HG03064 (cell line): ENCODE data around the gene NWD2.
"Not testable (repeated sequence)": the region's sequence is repeated elsewhere in the genome, so short reads cannot be mapped to it uniquely, and the experiment has no call there.

Source experiments
- ATAC-seq: cut with Tn5 transposase; IDR thresholded peaks from one replicate; pipeline ENCODE4 v1.9.1; 2021; ENCODE audit warnings: low read depth; ENCODE audit not compliant: unreplicated experiment

The NWD2 gene

DNA sequence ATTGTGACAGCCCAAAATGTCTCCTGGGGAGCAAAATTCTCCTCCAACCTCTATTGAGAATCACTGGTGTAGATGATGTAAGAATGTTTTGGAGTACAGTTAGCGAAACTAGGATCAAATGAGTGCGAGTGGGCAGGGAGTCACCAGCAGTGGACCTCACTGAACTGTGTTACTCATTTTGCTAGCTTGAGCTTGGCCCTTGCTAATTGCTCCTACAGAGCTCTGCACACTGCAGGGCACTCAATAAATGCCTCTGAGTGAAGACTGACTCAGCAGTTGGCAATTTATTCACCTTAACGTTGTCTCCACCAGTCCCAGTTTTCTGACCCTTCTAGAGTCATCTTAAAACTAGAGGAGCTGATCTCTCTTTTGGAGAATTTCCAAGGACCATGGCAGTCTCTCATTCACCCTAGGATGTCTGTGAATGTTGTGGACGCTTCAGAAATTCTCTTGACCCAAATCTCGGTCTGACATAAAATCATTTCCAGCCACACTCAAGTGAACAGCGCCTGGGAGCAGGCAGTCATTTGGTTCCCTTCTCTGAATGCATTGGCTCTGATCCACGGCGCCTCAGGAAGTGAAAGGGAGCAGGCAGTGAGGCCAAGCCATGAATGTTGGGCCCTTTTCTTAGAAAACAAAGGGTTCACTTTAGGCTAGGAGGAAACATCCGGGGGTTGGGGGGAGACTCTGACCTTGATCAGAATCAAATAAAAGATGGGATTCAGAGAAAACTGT lies 148.1 kb downstream of the NWD2 start:
- no peak for ATAC-seq

DNA sequence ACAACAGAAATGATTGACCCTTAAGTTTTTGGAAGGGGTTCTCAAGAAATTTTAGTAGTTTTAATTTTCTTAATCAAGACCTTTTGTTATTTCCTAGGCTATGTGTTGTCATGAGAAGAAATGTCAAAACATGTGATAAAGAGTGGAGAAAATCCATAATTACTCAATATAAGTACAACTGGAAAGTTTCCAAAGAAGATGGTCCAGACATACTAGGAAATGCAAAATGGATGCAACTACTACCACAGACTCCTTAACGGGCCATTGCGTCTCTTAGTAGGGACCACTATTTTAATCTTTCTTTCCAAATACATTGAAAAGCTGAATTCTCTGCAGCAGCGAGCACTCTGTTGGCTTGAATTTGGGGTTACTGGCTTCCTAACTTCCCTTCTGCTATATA lies 148.8 kb downstream of the NWD2 start:
- ATAC-seq, result no peak

DNA sequence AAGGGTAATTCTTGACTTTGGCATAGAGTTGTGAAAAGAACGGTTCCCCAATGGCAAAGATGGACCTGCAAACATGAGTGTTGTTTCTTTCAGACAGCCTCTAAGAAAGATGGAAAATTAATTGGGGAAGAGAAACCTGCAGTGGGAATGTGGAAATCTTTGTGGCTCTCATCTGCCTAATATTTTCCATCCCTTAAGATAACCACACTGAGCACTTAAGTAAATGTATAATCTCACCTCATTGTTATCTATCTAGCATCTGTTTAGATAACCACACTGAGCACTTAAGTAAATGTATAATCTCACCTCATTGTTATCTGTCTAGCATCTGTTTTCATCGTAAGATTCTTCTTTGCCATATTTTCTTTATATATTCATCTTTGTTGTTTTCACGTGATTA lies 149.3 kb downstream of the NWD2 start:
- ATAC-seq, result no peak

DNA sequence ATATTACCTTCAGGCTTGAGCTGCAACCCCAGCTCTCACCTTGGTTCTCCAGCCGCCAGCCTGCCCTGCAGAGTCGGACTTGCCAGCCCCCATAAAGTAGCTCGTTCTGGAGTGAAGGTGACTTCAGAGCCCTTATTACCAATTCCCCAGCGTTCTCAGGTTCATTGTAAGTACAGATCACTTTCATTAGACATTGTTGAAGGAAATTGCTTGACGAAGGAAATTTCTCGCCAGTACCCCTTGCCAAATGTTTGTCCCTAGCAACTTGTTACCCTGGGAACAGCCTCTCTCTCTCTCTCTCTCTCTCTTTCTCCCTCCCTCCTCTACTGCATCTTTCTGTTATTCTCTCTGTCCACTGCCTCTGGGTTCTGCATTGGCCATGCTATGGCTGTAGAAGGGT lies 153.0 kb downstream of the NWD2 start:
- no peak for ATAC-seq

DNA sequence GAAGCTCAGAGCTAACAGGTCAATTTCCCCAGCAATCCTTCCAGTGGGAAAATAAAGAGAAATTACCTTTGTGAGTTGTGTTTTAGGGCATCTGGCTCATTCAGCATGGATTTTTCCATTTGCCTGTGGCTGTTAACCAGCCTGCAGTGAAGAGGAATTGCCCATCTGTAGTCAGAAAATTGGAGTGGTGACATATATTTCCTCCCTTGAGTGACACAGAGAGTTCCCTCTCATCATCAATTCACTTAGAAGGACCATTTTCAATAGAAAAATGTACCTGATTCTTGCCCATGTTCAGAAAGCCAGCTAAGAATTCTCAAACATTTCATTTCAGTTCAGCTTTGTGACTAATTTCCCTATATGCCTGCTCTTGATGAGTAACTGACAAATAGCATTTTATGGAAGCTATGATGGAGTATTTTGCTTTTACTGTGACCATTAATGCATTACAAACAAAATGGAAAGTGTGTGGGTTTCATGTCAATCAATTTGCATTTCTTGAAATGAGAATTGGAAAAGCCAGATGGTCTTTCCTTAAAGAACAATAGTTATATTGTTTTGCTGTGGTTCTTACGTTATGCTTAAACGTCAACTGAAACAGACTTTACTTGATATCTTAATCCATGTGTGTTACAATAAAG lies 155.8 kb downstream of the NWD2 start:
- peak; percentile 81 for ATAC-seq

DNA sequence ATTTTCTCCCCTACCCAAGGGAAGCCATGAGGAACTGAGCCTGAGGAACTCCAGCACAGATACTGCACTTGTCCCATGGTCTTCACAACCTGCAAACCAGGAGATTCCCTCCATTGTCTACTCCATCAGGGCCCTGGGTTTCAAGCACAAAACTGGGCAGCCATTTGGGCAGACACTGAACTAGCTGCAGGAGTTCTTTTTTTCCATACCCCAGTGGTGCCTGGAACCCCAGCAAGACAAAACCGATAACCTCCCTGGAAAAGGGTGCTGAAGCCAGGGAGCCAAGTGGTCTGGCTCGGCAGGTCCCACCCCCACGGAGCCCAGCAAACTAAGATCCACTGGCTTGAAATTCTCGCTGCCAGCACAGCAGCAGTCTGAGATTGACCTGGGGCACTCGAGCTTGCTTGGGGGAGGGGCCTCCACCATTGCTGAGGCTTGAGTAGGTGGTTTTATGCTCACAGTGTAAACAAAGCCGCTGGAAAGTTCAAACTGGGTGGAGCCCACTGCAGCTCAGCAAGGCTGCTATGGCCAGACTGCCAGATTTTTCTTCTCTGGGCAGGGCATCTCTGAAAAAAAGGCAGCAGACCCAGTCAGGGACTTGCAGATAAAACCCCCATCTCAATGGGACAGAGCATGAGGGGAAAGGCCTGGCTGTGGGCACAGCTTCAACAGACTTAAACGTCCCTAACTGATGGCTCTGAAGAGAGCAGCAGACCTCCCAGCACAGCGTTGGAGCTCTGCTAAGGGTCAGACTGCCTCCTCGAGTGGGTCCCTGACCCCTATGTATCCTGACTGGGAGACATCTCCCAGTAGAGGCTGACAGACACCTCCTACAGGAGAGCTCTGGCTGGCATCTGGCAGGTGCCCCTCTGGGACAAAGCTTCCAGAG lies 163.6 kb downstream of the NWD2 start:
- ATAC-seq, result not testable (repeated sequence)

DNA sequence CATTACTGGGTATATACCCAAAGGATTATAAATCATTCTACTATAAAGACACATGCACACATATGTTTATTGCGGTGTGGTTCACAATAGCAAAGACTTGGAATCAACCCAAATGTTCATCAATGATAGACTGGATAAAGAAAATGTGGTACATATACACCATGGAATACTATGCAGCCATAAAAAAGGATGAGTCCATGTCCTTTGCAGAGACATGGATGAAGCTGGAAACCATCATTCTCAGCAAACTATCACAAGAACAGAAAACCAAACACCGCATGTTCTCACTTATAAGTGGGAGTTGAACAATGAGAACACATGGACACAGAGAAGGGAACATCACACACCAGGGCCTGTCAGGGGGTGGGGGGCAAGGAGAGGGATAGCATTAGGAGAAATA lies 169.1 kb downstream of the NWD2 start:
- not testable (repeated sequence) for ATAC-seq

DNA sequence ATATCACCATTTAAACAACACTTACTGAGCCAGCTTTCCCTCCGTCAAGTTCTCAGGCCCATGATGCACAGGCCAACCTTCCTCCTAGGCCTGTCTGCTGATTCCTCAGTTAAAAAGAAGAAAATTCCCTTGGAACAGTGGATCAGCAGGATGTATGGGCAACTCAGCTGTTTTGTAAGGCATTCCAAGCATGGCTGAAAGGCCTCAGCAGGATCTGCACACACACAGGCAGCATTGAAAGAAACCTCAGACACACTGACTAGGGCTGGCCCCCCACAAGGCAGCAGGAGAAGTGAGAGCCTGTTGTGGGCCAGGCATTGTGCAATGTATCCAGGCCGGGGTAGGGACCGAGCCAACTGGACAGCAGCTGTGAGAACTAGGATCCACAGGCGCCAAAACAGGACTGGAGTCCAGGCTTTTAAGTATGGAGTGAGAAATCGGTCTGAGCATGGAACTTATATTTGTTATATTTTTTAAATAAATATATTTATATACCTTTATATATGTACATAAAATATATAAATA lies 171.4 kb downstream of the NWD2 start:
- no peak for ATAC-seq

DNA sequence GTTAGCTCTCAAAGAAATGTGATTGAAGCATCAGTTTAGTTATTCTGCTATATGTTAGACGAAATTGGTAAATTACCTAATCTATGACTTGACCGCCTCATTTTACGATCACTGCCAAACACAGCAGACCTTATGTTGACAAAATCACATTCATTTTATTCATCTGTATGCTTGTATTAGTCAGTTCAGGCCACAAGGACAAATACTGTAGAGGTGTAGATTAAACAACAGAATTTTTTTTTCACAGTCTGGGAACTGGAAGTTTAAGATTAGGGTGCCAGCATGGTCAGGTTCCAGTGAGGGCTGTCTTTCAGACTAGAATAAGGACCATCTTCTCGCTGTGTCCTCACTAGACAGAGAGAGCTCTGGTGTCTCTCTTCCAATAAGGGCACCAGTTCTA lies 177.1 kb downstream of the NWD2 start:
- ATAC-seq, result no peak

DNA sequence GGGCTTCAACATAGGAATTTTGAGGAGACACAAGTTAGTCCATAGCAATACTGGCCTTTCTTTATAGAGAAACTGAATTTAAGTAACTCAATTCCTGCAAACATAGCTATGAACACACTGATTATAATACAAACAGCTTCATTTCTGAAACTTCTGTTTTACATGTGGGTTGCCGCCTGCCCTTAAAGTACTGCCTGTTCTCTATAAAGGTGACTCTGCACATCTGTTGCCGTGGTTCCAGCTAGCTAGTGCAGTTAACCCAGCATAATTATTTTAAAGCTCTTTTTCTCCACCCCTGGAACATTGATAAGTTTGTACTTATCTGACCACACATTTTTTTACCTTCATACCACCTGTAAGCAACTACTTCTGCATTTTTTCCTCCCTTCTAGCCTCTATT lies 177.6 kb downstream of the NWD2 start:
- no peak for ATAC-seq

DNA sequence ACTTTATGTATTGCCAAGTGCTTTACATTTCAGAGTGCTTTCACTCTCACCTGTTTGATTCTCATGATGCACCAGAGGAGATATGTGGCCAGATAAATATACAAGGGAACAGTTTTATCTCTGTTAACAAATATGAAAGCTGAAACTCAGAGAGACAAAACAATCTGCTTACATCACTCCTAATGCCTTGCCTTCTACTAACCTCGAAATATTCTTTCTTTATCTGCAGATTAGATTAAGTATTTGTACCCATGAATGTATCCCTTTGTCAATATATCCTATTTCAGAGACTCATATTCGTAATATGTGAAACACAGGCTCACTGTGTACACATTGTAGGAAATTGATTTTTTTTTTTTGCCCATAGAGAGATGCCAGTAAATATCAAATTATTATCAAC lies 178.1 kb downstream of the NWD2 start:
- no peak for ATAC-seq

DNA sequence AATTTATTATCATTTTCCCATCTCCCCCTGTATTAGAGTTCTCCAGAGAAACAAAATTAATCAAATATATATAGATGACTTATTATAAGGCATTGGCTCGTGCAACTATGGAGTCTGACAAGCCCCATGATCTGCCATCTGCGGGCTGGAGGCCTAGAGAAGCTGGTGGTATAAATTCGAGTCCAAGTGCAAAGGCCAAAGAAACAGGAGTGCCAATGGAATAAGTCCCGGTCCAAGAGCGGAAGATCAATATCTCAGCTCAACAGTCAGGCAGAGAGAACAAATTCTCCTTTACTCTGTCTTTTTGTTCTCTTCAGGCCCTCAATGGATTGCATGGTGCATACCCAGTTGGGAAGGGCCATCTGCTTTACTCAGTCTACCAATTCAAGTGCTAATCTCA lies 178.8 kb downstream of the NWD2 start:
- ATAC-seq, result no peak

DNA sequence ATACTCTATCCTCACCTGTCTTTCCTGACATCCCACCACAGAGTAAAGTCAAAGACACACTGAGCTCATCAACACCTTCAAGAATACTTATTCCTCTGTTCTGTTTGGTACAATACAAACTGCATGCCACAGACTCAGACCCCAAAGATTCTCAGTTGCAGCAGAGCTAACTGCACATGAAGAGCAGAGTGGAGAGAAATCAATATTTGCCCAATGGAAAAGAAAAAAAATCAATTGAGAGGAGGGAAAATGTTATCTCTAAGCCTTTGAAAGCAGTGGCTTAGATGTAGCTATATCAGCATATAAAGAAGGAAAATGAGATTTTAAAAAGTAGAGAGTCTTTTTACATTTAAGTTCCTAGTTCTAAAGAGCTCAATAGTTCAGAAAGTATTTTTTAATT lies 180.2 kb downstream of the NWD2 start:
- ATAC-seq, result no peak

DNA sequence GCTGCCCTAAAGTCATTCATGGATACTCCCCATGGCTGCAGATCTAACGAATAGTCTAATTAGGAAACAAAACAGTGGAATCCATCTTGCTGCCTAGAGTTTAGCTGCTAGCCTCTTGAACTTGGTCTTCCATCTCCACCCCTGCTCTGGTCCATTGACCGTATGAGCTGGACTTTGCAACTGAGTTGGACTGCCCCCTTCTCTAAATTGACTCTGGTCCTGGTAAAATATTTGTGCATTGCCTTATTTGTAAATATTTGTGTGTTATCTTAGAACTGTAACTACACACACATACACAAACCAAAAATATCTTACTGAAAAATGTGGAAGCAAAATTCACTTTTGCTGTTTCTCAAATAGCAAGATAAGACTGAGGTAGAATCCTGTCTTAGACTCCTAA lies 181.3 kb downstream of the NWD2 start:
- no peak for ATAC-seq

DNA sequence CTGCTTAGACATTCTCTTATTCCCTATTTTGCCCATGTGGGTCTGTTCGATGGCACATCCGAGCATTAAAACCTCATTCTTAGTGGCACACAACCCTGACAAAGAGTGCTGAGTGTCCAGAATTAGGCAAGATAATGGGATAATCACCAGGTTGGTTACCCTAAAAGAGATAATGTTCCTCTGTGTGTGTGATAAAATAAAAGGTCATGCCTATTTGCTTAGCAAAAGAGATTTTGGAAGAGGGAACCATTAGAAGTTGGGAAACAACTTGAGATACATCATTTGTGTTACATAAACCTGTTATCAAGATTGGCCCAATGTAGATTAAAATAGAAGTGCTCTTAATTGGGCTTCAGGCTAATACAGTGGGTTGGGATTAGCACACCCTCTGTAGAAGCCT lies 182.7 kb downstream of the NWD2 start:
- no peak for ATAC-seq

DNA sequence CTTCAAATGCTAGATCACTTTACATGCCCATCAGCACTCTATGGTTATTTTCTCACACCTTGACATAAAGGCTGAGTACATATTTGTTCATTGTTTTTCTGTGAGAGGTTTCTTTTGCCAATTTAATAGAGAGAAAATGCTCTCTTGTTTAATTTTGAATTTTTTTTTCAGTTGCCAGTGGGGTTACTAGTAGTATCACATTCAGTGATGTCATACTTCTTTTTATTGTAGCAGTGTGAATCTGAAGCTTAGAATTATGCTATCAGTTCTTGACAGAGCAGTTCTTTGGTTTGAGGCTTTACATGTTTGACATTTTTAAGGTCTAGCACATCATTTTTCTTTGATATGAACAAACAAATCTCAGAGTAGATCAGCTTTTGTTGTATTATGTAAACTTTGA lies 185.4 kb downstream of the NWD2 start:
- no peak for ATAC-seq

DNA sequence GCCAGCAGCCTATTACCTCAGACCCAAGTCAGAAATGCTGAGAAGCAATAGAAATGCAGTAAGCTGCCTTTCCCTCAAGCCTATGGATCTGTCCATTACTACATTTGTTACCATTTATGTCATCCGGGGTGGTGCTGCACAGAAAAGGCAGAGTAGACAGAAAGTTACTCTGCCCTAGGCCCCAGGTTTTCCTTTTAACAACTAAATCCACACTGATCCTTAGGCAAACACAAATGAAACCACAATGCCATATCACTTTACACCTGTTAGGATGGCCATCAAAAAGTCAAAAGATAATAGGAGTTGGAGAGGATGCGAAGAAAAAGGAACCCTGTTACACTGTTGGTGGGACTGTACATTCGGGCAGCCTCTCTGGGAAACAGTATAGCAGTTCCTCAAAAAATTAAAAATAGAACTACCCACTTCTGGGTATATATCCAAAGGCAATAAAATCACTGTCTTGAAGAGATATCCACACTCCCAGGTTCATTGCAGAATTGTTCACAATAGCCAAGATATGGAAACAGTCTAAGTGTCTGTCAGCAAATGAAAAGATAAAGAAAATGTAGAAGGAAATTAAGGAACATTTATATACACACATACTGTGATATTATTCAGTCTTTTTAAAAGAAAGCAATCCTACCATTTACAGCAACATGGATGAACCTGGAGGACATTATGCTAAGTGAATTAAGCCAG lies 186.3 kb downstream of the NWD2 start:
- ATAC-seq, result no peak

DNA sequence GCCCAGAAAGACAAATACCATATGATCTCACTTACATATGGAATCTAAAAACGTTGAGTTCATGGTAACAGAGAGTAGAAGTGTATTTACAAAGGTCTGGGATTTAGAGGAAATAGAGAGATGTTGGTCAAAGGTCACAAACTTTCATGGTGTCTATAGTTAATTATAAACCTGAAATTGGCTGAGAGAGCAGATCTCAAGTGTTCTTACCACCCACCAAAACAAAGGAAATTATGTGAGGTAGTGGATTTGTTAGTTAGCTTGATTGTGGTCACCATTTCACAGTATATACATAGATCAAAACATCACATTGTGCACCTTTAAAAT lies 186.8 kb downstream of the NWD2 start:
- ATAC-seq, result no peak

DNA sequence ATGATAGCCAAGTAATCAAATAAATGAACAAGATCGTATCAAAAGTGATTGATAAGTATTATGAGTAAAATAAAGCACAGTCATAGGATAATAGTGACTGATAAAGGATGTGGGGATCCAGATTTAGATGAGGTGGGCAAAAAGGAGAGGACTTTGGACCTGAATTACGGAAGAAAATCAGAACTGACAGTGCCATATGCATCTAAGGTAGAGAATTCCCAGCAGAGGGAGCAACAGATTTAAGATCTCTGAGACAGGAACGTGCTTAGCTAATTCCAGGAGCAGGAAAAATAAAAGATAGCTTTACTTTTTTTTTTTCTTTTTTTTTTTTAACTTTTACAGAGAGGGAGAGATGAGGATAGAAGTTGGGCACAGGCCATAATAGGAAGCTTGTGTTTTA lies 189.9 kb downstream of the NWD2 start:
- ATAC-seq, result no peak

DNA sequence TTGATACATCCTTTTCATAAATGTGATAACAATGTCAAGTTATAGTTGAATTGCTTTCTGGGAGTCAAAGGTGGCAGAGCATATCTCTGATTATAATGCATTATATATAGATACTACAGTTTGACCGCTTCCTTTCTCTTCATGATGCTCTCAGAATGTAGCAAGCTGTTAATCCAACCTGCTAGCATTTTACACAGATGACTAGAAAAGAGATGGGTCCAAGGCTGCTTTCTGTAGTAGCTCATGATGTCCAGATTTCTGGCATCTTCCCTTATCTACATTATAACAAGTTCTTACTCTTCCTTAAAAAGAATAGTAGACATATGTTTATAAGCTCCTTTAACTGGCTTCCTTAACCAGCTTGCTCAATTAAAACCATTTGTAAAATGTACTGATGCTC lies 192.0 kb downstream of the NWD2 start:
- ATAC-seq, result no peak

DNA sequence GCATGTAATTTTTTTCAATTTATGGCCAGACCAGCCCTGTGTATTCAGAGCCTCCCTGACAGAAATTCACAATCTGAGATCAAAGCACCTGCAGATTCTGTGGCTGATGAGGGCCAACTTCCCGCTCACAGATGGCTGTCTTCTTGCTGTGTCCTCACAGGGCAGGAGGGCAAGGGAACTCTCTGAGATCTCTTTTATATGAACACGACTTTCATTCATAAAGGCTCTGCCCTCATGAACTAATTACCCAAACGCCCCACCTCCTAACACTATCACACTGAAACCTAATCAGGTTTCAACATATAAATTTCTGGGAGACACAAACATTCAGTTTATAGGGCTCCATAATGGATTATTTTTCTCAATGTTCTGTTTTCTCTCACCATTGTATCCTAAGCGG lies 192.6 kb downstream of the NWD2 start:
- ATAC-seq, result no peak
